HuH-7 (cell line): Measurements from ENCODE around the gene ITGB4.

Source experiments
- DNase-seq: peaks from one replicate; pipeline ENCODE4 v3.0.0; 2011; ENCODE audit warnings: low spot score

The ITGB4 gene

GRCh38 chr17:75731716-75732498, 10.6 kb downstream of the ITGB4 start:
- no peak for DNase-seq

GRCh38 chr17:75733471-75733870, 12.2 kb downstream of the ITGB4 start:
- DNase-seq, result no peak

- DNase-seq, result peak; percentile 65
These were observed 13.5 kb downstream of the ITGB4 start for GRCh38 chr17:75734674-75735294.

- DNase-seq, result no peak
These were observed 15.0 kb downstream of the ITGB4 start for GRCh38 chr17:75736173-75736835.

GRCh38 chr17:75737133-75737962, 16.1 kb downstream of the ITGB4 start:
- no peak for DNase-seq

GRCh38 chr17:75738218-75738802, 17.1 kb downstream of the ITGB4 start:
- no peak for DNase-seq

GRCh38 chr17:75739174-75739573, 17.9 kb downstream of the ITGB4 start:
- no peak for DNase-seq

- DNase-seq, result no peak
These were observed 18.5 kb downstream of the ITGB4 start for GRCh38 chr17:75739801-75740200.

GRCh38 chr17:75740215-75740614, 19.0 kb downstream of the ITGB4 start:
- no peak for DNase-seq

- no peak for DNase-seq
These were observed 19.4 kb downstream of the ITGB4 start for GRCh38 chr17:75740631-75741077.

- no peak for DNase-seq
These were observed 21.1 kb downstream of the ITGB4 start for GRCh38 chr17:75742337-75742736.

- DNase-seq, result no peak
These were observed 22.5 kb downstream of the ITGB4 start for GRCh38 chr17:75743625-75744206.

- no peak for DNase-seq
These were observed 27.4 kb downstream of the ITGB4 start for GRCh38 chr17:75748706-75749105.

GRCh38 chr17:75749545-75750389, 28.5 kb downstream of the ITGB4 start:
- DNase-seq, result peak; percentile 94

GRCh38 chr17:75750661-75751423, 29.6 kb downstream of the ITGB4 start:
- no peak for DNase-seq

GRCh38 chr17:75751676-75752404, 30.6 kb downstream of the ITGB4 start:
- no peak for DNase-seq

GRCh38 chr17:75752405-75752709, 31.1 kb downstream of the ITGB4 start:
- DNase-seq, result no peak

- DNase-seq, result no peak
These were observed 31.7 kb downstream of the ITGB4 start for GRCh38 chr17:75752802-75753513.
